Progenitor cell of endocrine pancreas (in vitro differentiated cells): ENCODE data around the gene GSG1L. TPM values are rescaled to one million over a fixed set of nuclear protein-coding genes. Genes with fewer than 3 reads are reported as not detected.
A peak's percentile ranks its signal among the peaks of the same experiment; 100 is the strongest.

Experiments used
- DNase-seq: peaks from one replicate; pipeline ENCODE4 v3.0.0; 2021; ENCODE audit warnings: low spot score; ENCODE audit not compliant: unreplicated experiment
- H3K27ac Mint-ChIP-seq: 2 replicates; pipeline ENCODE4 v1.8.0; 2021; ENCODE audit warnings: mild to moderate bottlenecking, moderate library complexity, mixed read lengths
- H3K27me3 Mint-ChIP-seq: 2 replicates; pipeline ENCODE4 v1.8.0; 2021; ENCODE audit warnings: mixed read lengths
- H3K36me3 Mint-ChIP-seq: 2 replicates; pipeline ENCODE4 v1.8.0; 2022; ENCODE audit warnings: mixed read lengths; ENCODE audit not compliant: insufficient read depth
- H3K4me1 Mint-ChIP-seq: 2 replicates; pipeline ENCODE4 v1.8.0; 2021; ENCODE audit warnings: low read depth, mixed read lengths
- H3K4me3 Mint-ChIP-seq: 2 replicates; pipeline ENCODE4 v1.8.0; 2021; ENCODE audit warnings: low read depth, mild to moderate bottlenecking, moderate library complexity, mixed read lengths
- H3K9me3 Mint-ChIP-seq: 2 replicates; pipeline ENCODE4 v1.8.0; 2021; ENCODE audit warnings: low read depth, mixed read lengths
- total RNA-seq: library from RNA; stranded (reverse); gene quantifications from 2 replicates; pipeline ENCODE4 v1.2.1, GENCODE V29; 2021
- TF ChIP-seq, protein P1 (sequence below): fragments of 200-600 bp; sonication (generic); IDR thresholded peaks from one replicate; pipeline ENCODE4 v1.5.0; 2021; ENCODE audit warnings: antibody characterized with exemption, mild to moderate bottlenecking; ENCODE audit not compliant: unreplicated experiment

GSG1L gene
- total RNA-seq, 1 donor from 2014 or later, result 0.17 TPM

DNA sequence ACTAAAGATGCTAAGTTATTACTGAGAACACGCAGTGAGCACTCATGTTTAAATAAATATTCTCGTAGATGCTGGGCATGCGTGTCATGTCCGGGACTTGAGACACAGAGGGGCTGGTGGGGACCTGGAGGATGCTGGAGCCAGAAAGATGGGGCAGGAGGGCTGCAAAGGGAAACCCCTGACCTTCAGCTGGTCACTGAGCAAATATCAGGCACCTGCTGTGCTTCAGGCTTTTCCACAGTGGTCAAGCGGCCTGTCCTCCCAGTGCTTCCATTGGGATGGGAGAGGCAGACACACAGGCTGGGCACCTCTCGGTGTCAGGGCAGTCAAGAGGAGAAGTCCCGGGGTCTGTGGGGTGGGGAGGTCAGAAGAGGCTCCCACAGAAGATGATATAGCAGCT lies 211.4 kb downstream of the GSG1L start:
- TF ChIP-seq, protein P1, sequence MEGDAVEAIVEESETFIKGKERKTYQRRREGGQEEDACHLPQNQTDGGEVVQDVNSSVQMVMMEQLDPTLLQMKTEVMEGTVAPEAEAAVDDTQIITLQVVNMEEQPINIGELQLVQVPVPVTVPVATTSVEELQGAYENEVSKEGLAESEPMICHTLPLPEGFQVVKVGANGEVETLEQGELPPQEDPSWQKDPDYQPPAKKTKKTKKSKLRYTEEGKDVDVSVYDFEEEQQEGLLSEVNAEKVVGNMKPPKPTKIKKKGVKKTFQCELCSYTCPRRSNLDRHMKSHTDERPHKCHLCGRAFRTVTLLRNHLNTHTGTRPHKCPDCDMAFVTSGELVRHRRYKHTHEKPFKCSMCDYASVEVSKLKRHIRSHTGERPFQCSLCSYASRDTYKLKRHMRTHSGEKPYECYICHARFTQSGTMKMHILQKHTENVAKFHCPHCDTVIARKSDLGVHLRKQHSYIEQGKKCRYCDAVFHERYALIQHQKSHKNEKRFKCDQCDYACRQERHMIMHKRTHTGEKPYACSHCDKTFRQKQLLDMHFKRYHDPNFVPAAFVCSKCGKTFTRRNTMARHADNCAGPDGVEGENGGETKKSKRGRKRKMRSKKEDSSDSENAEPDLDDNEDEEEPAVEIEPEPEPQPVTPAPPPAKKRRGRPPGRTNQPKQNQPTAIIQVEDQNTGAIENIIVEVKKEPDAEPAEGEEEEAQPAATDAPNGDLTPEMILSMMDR, result no peak
- H3K27me3 Mint-ChIP-seq, result peaks cover 31% of the 10 kb centered on the region
- H3K27ac Mint-ChIP-seq, result no peak overlapping the region

DNA sequence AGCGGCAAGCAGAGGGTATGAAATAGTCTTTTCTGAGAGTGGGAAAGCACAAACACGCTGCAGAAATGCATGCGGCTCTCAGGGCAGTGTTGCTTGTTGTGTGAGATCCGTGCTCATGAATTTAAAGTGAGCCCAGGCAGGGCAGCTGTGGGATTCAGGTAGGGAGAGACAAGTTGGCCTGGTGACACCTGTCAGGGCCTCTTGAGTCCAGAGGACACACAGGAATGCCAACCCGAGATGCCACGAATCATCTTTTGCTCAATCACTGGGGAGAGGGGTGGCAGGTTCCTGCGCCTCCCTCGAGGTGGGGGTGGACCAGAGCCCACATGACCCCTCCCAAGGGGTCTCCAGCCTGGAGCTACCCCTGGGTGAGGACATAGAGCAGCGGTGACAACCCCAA lies 211.9 kb downstream of the GSG1L start:
- no peak for DNase-seq
- H3K27me3 Mint-ChIP-seq, result peaks cover 29% of the 10 kb centered on the region
- H3K4me1 Mint-ChIP-seq, result no peaks in the 10 kb centered on the region
- no peaks in the 10 kb centered on the region for H3K36me3 Mint-ChIP-seq
- TF ChIP-seq, protein P1, result no peak
- no peak overlapping the region for H3K4me3 Mint-ChIP-seq
- no peaks in the 10 kb centered on the region for H3K9me3 Mint-ChIP-seq
- no peak overlapping the region for H3K27ac Mint-ChIP-seq

More for the DNA sequence above, 211.4 kb downstream of the GSG1L start:
- DNase-seq, result no peak
- H3K9me3 Mint-ChIP-seq, result no peaks in the 10 kb centered on the region
- no peak overlapping the region for H3K4me3 Mint-ChIP-seq
- H3K4me1 Mint-ChIP-seq, result no peaks in the 10 kb centered on the region
- H3K36me3 Mint-ChIP-seq, result no peaks in the 10 kb centered on the region

GRCh38 chr16:27849621-27850020 lies 213.9 kb downstream of the GSG1L start:
- H3K4me1 Mint-ChIP-seq, result no peaks in the 10 kb centered on the region
- H3K27ac Mint-ChIP-seq, result no peak overlapping the region
- peaks cover 26% of the 10 kb centered on the region for H3K27me3 Mint-ChIP-seq
- no peak for DNase-seq
- peaks cover 4% of the 10 kb centered on the region for H3K9me3 Mint-ChIP-seq
- no peaks in the 10 kb centered on the region for H3K36me3 Mint-ChIP-seq
- no peak overlapping the region for H3K4me3 Mint-ChIP-seq
- TF ChIP-seq, protein P1, result no peak

DNA sequence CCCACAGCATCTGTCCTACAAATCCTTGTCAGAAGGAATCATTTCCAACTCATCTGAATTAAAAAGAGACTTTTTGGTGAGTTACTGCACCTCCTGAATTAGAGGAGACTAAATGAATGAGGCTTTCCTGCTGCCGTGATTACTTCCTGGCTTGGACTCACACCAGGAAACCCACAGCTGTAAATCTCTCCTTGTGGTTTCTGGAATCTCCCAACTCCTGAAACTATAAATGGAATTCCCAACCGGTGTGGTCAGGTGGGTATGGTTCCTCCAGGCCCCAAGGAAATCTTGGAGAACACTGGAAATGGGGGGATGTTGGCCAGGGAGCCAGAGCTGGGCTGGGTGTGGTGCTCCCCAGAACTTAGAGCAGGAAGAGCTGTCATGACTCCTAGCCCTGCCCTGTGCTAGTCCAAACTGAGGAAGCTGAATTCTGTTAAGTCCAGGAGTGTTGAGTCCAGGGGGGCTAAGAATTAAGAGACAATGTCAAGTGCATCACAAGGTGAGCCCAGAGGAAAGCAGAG lies 216.4 kb downstream of the GSG1L start:
- DNase-seq, result no peak
- Mint-ChIP-seq H3K27me3 (peaks cover 18% of the 10 kb centered on the region), H3K4me1 (no peaks in the 10 kb centered on the region), H3K27ac (no peak overlapping the region), H3K9me3 (peaks cover 4% of the 10 kb centered on the region), H3K4me3 (no peak overlapping the region), H3K36me3 (no peaks in the 10 kb centered on the region)
- TF ChIP-seq, protein P1, result no peak

GRCh38 chr16:27844826-27845225 lies 218.7 kb downstream of the GSG1L start:
- no peak for DNase-seq
- TF ChIP-seq, protein P1, result no peak
- Mint-ChIP-seq H3K27me3 (peaks cover 4% of the 10 kb centered on the region), H3K27ac (peak overlapping the region; percentile 34), H3K36me3 (no peaks in the 10 kb centered on the region), H3K9me3 (peaks cover 4% of the 10 kb centered on the region), H3K4me3 (no peak overlapping the region), H3K4me1 (no peaks in the 10 kb centered on the region)
